Stomach smooth muscle (tissue), 2 donors: ENCODE data around the gene CLDN5.

Source experiments
- H3K27ac ChIP-seq: one replicate; pipeline ENCODE4 v1.7.0; 2013; ENCODE audit warnings: mild to moderate bottlenecking, low read length, inconsistent platforms
- H3K27me3 ChIP-seq, 2 donors: one replicate each; pipeline ENCODE4 v1.7.0; 2013; ENCODE audit warnings: low read length in 2 of 2; ENCODE audit not compliant: insufficient read depth in 2 of 2, control insufficient read depth in 1 of 2
- H3K36me3 ChIP-seq, 2 donors: one replicate each; pipeline ENCODE4 v1.7.0; 2013; ENCODE audit warnings: low read length in 2 of 2; ENCODE audit not compliant: control insufficient read depth in 2 of 2, insufficient read depth in 2 of 2
- H3K4me1 ChIP-seq: one replicate; pipeline ENCODE4 v1.7.0; 2013; ENCODE audit warnings: low read length; ENCODE audit not compliant: control insufficient read depth, insufficient read depth
- H3K4me3 ChIP-seq, 2 donors: one replicate each; pipeline ENCODE4 v1.7.0; 2013; ENCODE audit warnings: low read length in 2 of 2
- H3K9ac ChIP-seq, 2 donors: one replicate each; pipeline ENCODE4 v1.7.0; 2013; ENCODE audit warnings: low read length in 2 of 2, mild to moderate bottlenecking in 1 of 2
- H3K9me3 ChIP-seq, 2 donors: one replicate each; pipeline ENCODE4 v1.7.0; 2013; ENCODE audit warnings: low read length in 2 of 2; ENCODE audit not compliant: control insufficient read depth in 2 of 2
- donor health status: healthy.
- donor health status: Pancreatic carcinoma.

CLDN5 gene

GRCh38 chr22:19515654-19516377 is 8.4 kb downstream of the CLDN5 start:
- H3K9me3 ChIP-seq: peaks cover 0 to 3% of the 10 kb centered on the region in 2 donors
- no peak overlapping the region for H3K27ac ChIP-seq
- no peaks in the 10 kb centered on the region for H3K36me3 ChIP-seq
- H3K4me3 ChIP-seq: no peak overlapping the region
- H3K27me3 ChIP-seq: no peaks in the 10 kb centered on the region
- H3K9ac ChIP-seq: no peak overlapping the region
- H3K4me1 ChIP-seq: no peaks in the 10 kb centered on the region

DNA sequence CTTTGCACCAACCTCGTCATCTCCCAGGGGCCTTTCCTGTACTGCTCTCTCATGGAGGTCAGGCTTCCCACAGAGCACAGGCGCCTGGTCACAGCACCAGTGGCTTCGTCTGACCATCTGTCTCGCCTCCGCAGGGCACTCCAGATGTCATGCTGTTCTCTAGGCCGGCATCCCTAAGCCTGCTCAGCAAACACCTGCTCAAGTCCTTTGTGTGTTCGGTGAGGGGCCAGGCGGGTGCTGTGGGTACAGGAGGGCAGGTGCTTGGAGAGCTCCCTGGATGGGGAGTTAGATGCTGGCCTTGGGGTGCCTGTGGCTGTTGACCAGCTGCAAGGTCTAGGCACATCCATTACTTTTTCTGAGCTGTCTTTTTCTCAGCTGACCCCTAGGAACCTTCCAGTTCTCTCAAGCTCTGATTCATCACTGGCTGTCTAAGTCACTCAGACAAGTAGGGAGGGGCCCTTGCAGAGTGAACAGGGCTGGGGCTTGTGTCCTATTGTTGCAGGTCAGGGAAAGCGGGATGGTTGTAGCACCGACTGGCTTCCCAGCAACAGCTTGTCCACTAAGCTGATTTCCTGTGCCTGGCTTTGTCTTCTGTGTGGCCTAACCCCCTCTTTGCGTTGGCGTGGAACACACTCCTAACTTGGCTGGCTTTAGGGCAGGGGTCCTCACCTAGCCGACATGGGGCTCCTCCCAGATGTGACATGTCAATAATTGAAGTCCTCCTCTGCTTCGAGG is 9.2 kb downstream of the CLDN5 start:
- H3K4me3 ChIP-seq: no peak overlapping the region
- H3K27ac ChIP-seq: no peak overlapping the region
- peaks cover 0 to 3% of the 10 kb centered on the region in 2 donors for H3K9me3 ChIP-seq
- no peaks in the 10 kb centered on the region for H3K27me3 ChIP-seq
- no peak overlapping the region for H3K9ac ChIP-seq
- no peaks in the 10 kb centered on the region for H3K36me3 ChIP-seq
- H3K4me1 ChIP-seq: no peaks in the 10 kb centered on the region

GRCh38 chr22:19513823-19514222 is 10.4 kb downstream of the CLDN5 start:
- H3K27ac ChIP-seq: no peak overlapping the region
- no peaks in the 10 kb centered on the region for H3K36me3 ChIP-seq
- H3K27me3 ChIP-seq: no peaks in the 10 kb centered on the region
- no peak overlapping the region for H3K9ac ChIP-seq
- H3K4me1 ChIP-seq: no peaks in the 10 kb centered on the region
- peaks cover 0 to 3% of the 10 kb centered on the region in 2 donors for H3K9me3 ChIP-seq
- no peak overlapping the region for H3K4me3 ChIP-seq

DNA sequence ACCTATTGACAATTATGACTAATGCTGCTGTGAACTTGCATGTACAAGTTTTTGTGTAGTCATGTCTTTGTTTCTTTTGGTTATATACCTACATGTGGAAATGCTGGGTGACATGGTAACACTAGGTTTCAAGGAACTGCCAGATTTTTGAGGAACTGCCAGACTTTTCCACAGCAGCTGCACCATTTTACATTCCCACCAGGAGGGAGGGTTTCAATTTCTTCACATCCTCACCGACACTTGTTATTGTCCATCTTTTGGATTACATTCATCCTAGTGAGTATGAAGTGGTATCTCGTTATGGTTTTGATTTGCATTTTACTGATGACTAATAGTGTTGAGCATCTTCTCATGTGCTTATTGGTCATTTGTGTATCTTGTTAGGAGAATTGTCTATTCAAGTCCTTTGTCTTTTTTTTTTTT is 13.3 kb downstream of the CLDN5 start:
- H3K4me1 ChIP-seq: no peaks in the 10 kb centered on the region
- H3K27me3 ChIP-seq: no peaks in the 10 kb centered on the region
- H3K9me3 ChIP-seq: peaks cover 0 to 3% of the 10 kb centered on the region in 2 donors
- no peak overlapping the region for H3K4me3 ChIP-seq
- no peak overlapping the region for H3K27ac ChIP-seq
- H3K36me3 ChIP-seq: no peaks in the 10 kb centered on the region
- no peak overlapping the region for H3K9ac ChIP-seq

GRCh38 chr22:19509923-19510322 is 14.3 kb downstream of the CLDN5 start:
- Histone ChIP-seq H3K9ac (no peak overlapping the region), H3K27me3 (no peaks in the 10 kb centered on the region), H3K36me3 (no peaks in the 10 kb centered on the region), H3K4me3 (no peak overlapping the region), H3K27ac (no peak overlapping the region), H3K4me1 (no peaks in the 10 kb centered on the region), H3K9me3 (peaks cover 0 to 3% of the 10 kb centered on the region in 2 donors)

DNA sequence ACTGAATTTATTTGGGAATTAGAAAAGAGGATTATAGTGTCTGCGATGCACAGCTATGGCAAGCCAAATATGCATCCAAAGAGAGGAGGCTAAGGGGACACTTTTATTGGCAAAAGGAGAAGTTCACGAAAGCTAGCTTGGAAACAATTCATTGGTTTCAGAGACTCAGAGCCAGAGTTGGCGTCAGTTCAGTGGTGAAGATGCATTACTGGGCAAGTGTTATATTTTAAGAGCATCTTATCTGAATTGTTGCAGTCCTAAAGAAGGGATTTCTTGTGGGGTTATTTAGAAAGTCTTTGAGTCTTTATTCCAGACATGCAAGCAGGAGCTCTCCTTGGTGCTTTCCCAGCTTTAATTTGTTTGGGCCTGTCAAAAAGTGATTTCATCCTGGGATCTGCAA is 15.0 kb downstream of the CLDN5 start:
- peaks cover 0 to 3% of the 10 kb centered on the region in 2 donors for H3K9me3 ChIP-seq
- H3K27ac ChIP-seq: no peak overlapping the region
- H3K36me3 ChIP-seq: no peaks in the 10 kb centered on the region
- H3K4me3 ChIP-seq: no peak overlapping the region
- H3K9ac ChIP-seq: no peak overlapping the region
- no peaks in the 10 kb centered on the region for H3K4me1 ChIP-seq
- H3K27me3 ChIP-seq: no peaks in the 10 kb centered on the region

DNA sequence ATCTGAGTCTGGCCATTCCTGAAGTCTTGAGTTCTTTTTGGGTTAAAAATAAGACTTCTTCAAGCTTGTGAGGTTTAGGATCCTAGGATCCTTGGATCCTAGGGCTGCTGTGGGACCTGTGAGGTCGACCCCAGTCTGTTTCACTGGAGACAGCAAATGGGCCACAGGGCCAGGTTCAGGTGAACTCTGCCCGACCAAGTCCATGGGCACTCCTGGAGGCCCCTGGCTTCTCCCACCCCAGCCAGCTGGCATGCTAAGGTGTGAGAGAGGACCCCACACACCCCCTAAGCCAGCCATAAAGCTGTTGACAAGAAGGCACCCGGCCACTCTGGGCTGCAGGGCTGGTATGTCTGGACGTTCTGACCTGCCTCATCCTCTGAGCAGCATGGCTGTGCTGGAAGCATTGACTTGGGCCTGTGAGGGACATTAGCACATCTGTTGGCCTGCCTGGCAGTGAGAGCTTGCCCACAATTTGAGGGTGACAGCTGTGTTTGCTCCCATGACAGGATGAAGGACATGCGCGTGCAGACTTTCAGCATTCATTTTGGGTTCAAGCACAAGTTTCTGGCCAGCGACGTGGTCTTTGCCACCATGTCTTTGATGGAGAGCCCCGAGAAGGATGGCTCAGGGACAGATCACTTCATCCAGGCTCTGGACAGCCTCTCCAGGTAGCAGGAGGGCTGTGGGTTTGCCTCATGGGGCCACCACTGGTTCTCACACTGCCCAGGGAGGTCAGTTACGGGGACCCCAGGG is 16.0 kb downstream of the CLDN5 start:
- Histone ChIP-seq H3K4me3 (no peak overlapping the region), H3K27ac (no peak overlapping the region), H3K27me3 (no peaks in the 10 kb centered on the region), H3K9ac (no peak overlapping the region), H3K4me1 (no peaks in the 10 kb centered on the region), H3K9me3 (peaks cover 0 to 3% of the 10 kb centered on the region in 2 donors), H3K36me3 (no peaks in the 10 kb centered on the region)

- Histone ChIP-seq H3K4me3 (no peak overlapping the region), H3K9ac (no peak overlapping the region), H3K27ac (no peak overlapping the region), H3K27me3 (no peaks in the 10 kb centered on the region), H3K36me3 (no peaks in the 10 kb centered on the region), H3K9me3 (no peaks in the 10 kb centered on the region), H3K4me1 (no peaks in the 10 kb centered on the region)
Measured at GRCh38 chr22:19507534-19507861, 16.7 kb downstream of the CLDN5 start.

- Histone ChIP-seq H3K4me1 (no peaks in the 10 kb centered on the region), H3K27ac (no peak overlapping the region), H3K27me3 (no peaks in the 10 kb centered on the region), H3K4me3 (no peak overlapping the region), H3K36me3 (no peaks in the 10 kb centered on the region), H3K9ac (no peak overlapping the region), H3K9me3 (no peaks in the 10 kb centered on the region)
Measured at GRCh38 chr22:19506212-19506611, 18.0 kb downstream of the CLDN5 start.

DNA sequence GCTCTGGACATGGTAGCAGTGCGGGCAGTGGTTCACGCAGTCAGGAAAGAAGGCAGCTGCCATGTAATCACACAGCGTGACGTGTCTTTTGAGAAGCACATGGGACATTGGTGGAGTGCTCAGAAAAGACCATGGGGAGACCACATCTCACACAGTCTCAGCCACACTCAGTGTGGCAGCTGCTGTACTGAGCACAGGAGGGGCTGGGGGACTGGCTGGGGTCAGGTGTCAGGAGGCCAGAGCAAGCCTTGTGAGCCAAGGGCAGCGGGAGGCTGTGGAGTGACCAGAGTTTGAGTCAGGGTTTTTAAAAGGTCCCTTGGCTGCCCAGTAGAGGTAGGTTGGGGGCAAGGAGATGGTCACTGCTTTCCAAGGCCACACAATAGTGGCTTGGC is 18.5 kb downstream of the CLDN5 start:
- no peaks in the 10 kb centered on the region for H3K4me1 ChIP-seq
- no peak overlapping the region for H3K4me3 ChIP-seq
- no peak overlapping the region for H3K9ac ChIP-seq
- no peaks in the 10 kb centered on the region for H3K9me3 ChIP-seq
- H3K27me3 ChIP-seq: no peaks in the 10 kb centered on the region
- H3K27ac ChIP-seq: no peak overlapping the region
- no peaks in the 10 kb centered on the region for H3K36me3 ChIP-seq
